GM12878 (cell line): ENCODE measurements around the gene ZNF785. TPM values are rescaled to one million over a fixed set of nuclear protein-coding genes. Genes with fewer than 3 reads are reported as not detected.

Experiments used
- ASH2L ChIP-seq: fragments of 300-600, 200-600 bp; sonication (generic); IDR thresholded peaks from 2 replicates; pipeline ENCODE4 v1.6.1; 2017; ENCODE audit warnings: low read depth, mild to moderate bottlenecking, borderline replicate concordance
- BHLHE40 ChIP-seq, 2 experiments: fragments of 450-650 bp in 1 of 2; IDR thresholded peaks; 2 replicates each; pipeline ENCODE4 v1.6.1; 2011 to 2017; ENCODE audit warnings: low read depth in 2 of 2, borderline replicate concordance in 1 of 2, improper control_type of control experiment in 1 of 2, low read length in 1 of 2, mild to moderate bottlenecking in 1 of 2
- CHD4 ChIP-seq: fragments of 200-600 bp; sonication (generic); IDR thresholded peaks from 2 replicates; pipeline ENCODE4 v1.6.1; 2016; ENCODE audit warnings: mild to moderate bottlenecking
- FOS ChIP-seq: IDR thresholded peaks from 3 replicates; pipeline ENCODE4 v1.6.1; 2011; ENCODE audit warnings: borderline replicate concordance; ENCODE audit not compliant: insufficient read length; ENCODE audit errors: extremely low read depth
- IKZF1 ChIP-seq: fragments of 450-650 bp; conservative IDR thresholded peaks from 2 replicates; pipeline ENCODE4 v1.6.1; 2017; ENCODE audit warnings: antibody characterized with exemption, mild to moderate bottlenecking
- MYB ChIP-seq: fragments of 150-350 bp; IDR thresholded peaks from 2 replicates; pipeline ENCODE4 v1.6.1; 2014; ENCODE audit warnings: mild to moderate bottlenecking, low read depth, low read length, borderline replicate concordance
- NR2C2 ChIP-seq: IDR thresholded peaks from 2 replicates; pipeline ENCODE4 v1.6.1; 2011; ENCODE audit warnings: borderline replicate concordance, low read depth; ENCODE audit not compliant: control insufficient read depth, insufficient read length
- PAX5 ChIP-seq: IDR thresholded peaks from 2 replicates; pipeline ENCODE4 v1.6.1; 2011; ENCODE audit warnings: low read depth, low read length, borderline replicate concordance
- PML ChIP-seq: IDR thresholded peaks from 2 replicates; pipeline ENCODE4 v1.6.1; 2012; ENCODE audit warnings: low read length, inconsistent platforms
- SREBF1 ChIP-seq: IDR thresholded peaks from 2 replicates; pipeline ENCODE4 v1.6.1; 2012; ENCODE audit warnings: mild to moderate bottlenecking, low read length
- SUZ12 ChIP-seq: fragments of 200-600 bp; sonication (generic); IDR thresholded peaks from one replicate; pipeline ENCODE4 v1.6.1; 2018; ENCODE audit warnings: antibody characterized with exemption, mild to moderate bottlenecking; ENCODE audit not compliant: unreplicated experiment
- TBL1XR1 ChIP-seq: IDR thresholded peaks from 2 replicates; pipeline ENCODE4 v1.6.1; 2012; ENCODE audit warnings: low read depth, low read length, improper control_type of control experiment
- YBX1 ChIP-seq: fragments of 450-650 bp; IDR thresholded peaks from 2 replicates; pipeline ENCODE4 v1.6.1; 2016; ENCODE audit warnings: antibody characterized with exemption
- ZNF24 ChIP-seq: fragments of 450-650 bp; IDR thresholded peaks from 2 replicates; pipeline ENCODE4 v1.6.1; 2017; ENCODE audit warnings: antibody characterized with exemption, mild to moderate bottlenecking
- polyA plus RNA-seq, 11 experiments: library from polyadenylated mRNA; depleted of rRNA in 4 of 11; unstranded in 6 of 11; stranded (reverse) in 5 of 11; fragments of >200 nt; fragmentation: Nextera tagmentation in 4 of 11; fragmentation: Illumina TruSeq in 1 of 11; extraction: Ambion mirVana in 4 of 11; extraction: Trizol in 1 of 11; gene quantifications; 1 replicate in 1 of 11; 2 replicates in 10 of 11; pipeline versions ENCODE4 v1.2.1 to v1.2.3, GENCODE V29; 2011 to 2016; ENCODE audit warnings: inconsistent platforms in 2 of 11, missing spikeins in 2 of 11, low read depth in 1 of 11
- total RNA-seq, 4 experiments: library from RNA; depleted of rRNA in 3 of 4; stranded (reverse); fragments of >200 nt in 3 of 4; fragmentation: Illumina TruSeq in 1 of 4; extraction: Trizol in 1 of 4; gene quantifications; 2 replicates each; pipeline versions ENCODE4 v1.2.1 to v1.2.3, GENCODE V29; 2013 to 2021
- TF ChIP-seq, protein P1 (sequence below): fragments of 450-650 bp; formaldehyde crosslinking; IDR thresholded peaks from 2 replicates; pipeline ENCODE4 v1.4.0; 2020; ENCODE audit warnings: mild to moderate bottlenecking, moderate library complexity
- TF ChIP-seq, protein P2 (sequence below): IDR thresholded peaks from 2 replicates; pipeline ENCODE4 v1.6.1; 2011; ENCODE audit warnings: borderline replicate concordance, low read depth, mild to moderate bottlenecking, moderate library complexity, mixed read lengths, low read length; ENCODE audit not compliant: insufficient read depth; ENCODE audit errors: extremely low read length
- TF ChIP-seq, protein P3 (sequence below): fragments of 450-650 bp; formaldehyde crosslinking; IDR thresholded peaks from 2 replicates; pipeline ENCODE4 v1.5.0; 2022; ENCODE audit warnings: mild to moderate bottlenecking, missing genetic modification characterization
- TF ChIP-seq, protein P4 (sequence below): fragments of 450-650 bp; IDR thresholded peaks from 2 replicates; pipeline ENCODE4 v1.6.1; 2017; ENCODE audit warnings: mild to moderate bottlenecking, moderate library complexity

Gene ZNF785
- total and polyA plus RNA-seq, 10 of the 15 experiments (the other 5 are each of a cell fraction or from before 2014, with no cell fraction given) = 0.87 to 11.5 (median 7.5) TPM

DNA sequence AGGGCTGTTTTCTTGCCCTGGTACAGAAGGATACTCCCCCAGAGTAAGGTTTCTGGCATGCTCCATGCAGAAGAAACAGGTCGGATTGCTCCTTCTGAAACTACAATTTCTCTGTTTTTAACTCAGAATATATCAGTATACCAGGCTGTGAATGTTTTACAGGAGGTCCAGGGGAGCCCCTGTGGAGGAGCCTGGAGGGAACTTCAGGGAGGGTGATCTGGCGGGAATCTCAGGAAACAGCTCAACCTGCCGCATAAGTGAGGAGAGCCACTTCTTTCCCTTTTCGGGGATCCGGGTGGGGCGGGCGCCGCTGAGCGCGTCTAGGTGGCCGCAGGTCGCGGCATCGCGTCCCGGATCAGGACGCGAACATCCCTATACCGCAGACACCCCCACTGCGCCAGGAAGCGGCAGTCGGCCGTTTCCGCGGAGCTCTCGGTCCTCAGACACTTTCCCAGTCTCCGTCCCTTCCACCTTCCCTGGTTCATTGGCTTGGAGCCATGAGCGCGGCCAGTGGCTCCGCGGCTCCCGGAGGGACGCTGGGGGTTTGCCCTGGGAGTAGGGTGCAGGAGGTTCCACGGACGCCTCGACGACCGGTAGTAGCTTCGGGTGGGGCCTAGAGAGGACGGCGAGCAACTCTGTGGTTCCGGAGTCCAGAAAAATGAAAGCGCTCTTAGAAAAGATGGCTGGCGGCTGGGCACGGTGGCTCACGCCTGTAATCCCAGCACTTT, 24.2 kb downstream of the ZNF785 start (continued):
- TF ChIP-seq, protein P1, sequence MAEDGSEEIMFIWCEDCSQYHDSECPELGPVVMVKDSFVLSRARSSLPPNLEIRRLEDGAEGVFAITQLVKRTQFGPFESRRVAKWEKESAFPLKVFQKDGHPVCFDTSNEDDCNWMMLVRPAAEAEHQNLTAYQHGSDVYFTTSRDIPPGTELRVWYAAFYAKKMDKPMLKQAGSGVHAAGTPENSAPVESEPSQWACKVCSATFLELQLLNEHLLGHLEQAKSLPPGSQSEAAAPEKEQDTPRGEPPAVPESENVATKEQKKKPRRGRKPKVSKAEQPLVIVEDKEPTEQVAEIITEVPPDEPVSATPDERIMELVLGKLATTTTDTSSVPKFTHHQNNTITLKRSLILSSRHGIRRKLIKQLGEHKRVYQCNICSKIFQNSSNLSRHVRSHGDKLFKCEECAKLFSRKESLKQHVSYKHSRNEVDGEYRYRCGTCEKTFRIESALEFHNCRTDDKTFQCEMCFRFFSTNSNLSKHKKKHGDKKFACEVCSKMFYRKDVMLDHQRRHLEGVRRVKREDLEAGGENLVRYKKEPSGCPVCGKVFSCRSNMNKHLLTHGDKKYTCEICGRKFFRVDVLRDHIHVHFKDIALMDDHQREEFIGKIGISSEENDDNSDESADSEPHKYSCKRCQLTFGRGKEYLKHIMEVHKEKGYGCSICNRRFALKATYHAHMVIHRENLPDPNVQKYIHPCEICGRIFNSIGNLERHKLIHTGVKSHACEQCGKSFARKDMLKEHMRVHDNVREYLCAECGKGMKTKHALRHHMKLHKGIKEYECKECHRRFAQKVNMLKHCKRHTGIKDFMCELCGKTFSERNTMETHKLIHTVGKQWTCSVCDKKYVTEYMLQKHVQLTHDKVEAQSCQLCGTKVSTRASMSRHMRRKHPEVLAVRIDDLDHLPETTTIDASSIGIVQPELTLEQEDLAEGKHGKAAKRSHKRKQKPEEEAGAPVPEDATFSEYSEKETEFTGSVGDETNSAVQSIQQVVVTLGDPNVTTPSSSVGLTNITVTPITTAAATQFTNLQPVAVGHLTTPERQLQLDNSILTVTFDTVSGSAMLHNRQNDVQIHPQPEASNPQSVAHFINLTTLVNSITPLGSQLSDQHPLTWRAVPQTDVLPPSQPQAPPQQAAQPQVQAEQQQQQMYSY (CRISPR knock-in tag) = no peak
- TF ChIP-seq YBX1 = no peak
- TF ChIP-seq, protein P2, sequence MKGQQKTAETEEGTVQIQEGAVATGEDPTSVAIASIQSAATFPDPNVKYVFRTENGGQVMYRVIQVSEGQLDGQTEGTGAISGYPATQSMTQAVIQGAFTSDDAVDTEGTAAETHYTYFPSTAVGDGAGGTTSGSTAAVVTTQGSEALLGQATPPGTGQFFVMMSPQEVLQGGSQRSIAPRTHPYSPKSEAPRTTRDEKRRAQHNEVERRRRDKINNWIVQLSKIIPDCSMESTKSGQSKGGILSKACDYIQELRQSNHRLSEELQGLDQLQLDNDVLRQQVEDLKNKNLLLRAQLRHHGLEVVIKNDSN = no peak
- TF ChIP-seq PAX5 = no peak
- TF ChIP-seq CHD4 = no peak
- no peak for TF ChIP-seq SUZ12
- no peak for TF ChIP-seq MYB
- TF ChIP-seq, protein P3, sequence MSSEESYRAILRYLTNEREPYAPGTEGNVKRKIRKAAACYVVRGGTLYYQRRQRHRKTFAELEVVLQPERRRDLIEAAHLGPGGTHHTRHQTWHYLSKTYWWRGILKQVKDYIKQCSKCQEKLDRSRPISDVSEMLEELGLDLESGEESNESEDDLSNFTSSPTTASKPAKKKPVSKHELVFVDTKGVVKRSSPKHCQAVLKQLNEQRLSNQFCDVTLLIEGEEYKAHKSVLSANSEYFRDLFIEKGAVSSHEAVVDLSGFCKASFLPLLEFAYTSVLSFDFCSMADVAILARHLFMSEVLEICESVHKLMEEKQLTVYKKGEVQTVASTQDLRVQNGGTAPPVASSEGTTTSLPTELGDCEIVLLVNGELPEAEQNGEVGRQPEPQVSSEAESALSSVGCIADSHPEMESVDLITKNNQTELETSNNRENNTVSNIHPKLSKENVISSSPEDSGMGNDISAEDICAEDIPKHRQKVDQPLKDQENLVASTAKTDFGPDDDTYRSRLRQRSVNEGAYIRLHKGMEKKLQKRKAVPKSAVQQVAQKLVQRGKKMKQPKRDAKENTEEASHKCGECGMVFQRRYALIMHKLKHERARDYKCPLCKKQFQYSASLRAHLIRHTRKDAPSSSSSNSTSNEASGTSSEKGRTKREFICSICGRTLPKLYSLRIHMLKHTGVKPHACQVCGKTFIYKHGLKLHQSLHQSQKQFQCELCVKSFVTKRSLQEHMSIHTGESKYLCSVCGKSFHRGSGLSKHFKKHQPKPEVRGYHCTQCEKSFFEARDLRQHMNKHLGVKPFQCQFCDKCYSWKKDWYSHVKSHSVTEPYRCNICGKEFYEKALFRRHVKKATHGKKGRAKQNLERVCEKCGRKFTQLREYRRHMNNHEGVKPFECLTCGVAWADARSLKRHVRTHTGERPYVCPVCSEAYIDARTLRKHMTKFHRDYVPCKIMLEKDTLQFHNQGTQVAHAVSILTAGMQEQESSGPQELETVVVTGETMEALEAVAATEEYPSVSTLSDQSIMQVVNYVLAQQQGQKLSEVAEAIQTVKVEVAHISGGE = no peak
- TF ChIP-seq TBL1XR1 = no peak
- TF ChIP-seq ZNF24 = peak; percentile 52; the same call in 1 of the 2 replicates
- TF ChIP-seq BHLHE40 (IDR thresholded peaks at IDR 0.05; ENCODE audit: borderline replicate concordance in 1 of 2, low read depth in 2 of 2, low read length in 1 of 2) = no peak
- no peak for TF ChIP-seq PML
- no peak for TF ChIP-seq SREBF1
- TF ChIP-seq, protein P4, sequence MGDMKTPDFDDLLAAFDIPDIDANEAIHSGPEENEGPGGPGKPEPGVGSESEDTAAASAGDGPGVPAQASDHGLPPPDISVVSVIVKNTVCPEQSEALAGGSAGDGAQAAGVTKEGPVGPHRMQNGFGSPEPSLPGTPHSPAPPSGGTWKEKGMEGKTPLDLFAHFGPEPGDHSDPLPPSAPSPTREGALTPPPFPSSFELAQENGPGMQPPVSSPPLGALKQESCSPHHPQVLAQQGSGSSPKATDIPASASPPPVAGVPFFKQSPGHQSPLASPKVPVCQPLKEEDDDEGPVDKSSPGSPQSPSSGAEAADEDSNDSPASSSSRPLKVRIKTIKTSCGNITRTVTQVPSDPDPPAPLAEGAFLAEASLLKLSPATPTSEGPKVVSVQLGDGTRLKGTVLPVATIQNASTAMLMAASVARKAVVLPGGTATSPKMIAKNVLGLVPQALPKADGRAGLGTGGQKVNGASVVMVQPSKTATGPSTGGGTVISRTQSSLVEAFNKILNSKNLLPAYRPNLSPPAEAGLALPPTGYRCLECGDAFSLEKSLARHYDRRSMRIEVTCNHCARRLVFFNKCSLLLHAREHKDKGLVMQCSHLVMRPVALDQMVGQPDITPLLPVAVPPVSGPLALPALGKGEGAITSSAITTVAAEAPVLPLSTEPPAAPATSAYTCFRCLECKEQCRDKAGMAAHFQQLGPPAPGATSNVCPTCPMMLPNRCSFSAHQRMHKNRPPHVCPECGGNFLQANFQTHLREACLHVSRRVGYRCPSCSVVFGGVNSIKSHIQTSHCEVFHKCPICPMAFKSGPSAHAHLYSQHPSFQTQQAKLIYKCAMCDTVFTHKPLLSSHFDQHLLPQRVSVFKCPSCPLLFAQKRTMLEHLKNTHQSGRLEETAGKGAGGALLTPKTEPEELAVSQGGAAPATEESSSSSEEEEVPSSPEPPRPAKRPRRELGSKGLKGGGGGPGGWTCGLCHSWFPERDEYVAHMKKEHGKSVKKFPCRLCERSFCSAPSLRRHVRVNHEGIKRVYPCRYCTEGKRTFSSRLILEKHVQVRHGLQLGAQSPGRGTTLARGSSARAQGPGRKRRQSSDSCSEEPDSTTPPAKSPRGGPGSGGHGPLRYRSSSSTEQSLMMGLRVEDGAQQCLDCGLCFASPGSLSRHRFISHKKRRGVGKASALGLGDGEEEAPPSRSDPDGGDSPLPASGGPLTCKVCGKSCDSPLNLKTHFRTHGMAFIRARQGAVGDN = peak; percentile 70; the same call in 1 of the 2 replicates
- TF ChIP-seq NR2C2 = no peak
- TF ChIP-seq ASH2L = no peak
- no peak for TF ChIP-seq FOS
- peak; percentile 78 for TF ChIP-seq IKZF1
